ENCODE results near the gene MARF1. TPM values are rescaled to one million over a fixed set of nuclear protein-coding genes. Genes with fewer than 3 reads are reported as not detected.
"Not testable (repeated sequence)": the region's sequence is repeated elsewhere in the genome, so short reads cannot be mapped to it uniquely, and the experiment has no call there.

The MARF1 gene
- total RNA-seq, 1 experiment from 2014 or later = 4.8 TPM

- no peak for DNase-seq (ENCODE audit: low spot score)
Observed at GRCh38 chr16:15631730-15632409, 11.1 kb downstream of the MARF1 start.

DNA sequence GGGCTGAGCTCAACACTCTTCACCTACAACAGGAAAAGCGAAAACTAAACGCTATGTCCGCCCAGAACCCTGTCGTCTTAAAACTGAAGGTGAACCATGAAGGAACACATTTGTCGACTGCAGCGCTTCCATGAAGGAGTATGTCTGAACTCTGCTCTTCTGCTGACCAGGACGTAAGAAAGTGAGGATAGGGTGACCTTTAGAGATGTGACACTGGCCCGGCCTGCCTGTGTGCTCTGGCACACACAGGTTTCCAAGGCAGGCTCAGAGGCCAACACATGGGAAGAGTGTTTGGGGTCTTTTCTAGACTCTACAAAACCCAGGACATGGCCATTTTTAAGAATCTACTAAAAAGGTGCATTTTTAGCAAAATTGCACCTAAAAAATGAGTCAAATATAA is 21.1 kb downstream of the MARF1 start:
- DNase-seq (ENCODE audit: low spot score) = no peak

DNA sequence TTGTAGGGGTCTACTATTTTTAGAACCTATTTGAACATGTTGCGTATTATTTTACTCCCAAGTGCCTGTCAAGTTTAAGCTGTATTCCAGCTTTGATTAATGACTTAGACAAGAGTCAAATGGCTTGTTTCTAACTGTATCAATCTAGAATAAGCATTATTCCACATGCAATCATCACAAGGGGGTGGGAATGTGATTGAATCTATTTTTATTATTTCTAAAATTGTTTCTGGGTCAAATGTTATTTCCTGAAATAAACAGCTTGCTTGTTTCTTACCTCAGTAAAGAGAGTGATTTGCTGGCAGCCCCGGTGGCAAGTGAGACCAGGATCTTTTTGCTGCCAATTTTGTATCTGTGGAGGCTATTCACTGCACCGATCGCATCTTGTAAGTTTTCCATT is 21.5 kb downstream of the MARF1 start:
- DNase-seq (ENCODE audit: low spot score) = no peak

GRCh38 chr16:15620611-15621195 is 22.3 kb downstream of the MARF1 start:
- no peak for DNase-seq (ENCODE audit: low spot score)

DNA sequence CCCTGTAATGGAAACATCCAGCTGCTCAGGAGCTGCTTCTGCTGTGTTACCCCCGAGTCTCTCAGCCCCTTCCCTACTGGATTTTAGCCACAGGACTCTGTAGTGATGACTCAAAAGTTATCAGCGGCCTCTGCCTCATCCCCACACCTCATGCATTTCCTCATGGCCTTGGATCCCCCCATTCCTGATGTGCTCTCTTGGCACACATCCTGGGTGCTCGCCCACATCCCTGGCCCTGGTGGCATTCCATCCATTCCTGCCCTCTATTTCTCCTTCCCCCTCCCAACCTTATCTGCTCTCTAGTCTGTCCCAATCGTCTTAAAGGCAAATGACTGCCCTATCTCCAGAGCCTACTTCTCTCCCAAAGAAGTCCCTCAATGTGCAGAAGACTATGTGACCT is 24.6 kb downstream of the MARF1 start:
- no peak for DNase-seq (ENCODE audit: low spot score)

GRCh38 chr16:15617901-15618300 is 25.1 kb downstream of the MARF1 start:
- DNase-seq (ENCODE audit: low spot score) = no peak

DNA sequence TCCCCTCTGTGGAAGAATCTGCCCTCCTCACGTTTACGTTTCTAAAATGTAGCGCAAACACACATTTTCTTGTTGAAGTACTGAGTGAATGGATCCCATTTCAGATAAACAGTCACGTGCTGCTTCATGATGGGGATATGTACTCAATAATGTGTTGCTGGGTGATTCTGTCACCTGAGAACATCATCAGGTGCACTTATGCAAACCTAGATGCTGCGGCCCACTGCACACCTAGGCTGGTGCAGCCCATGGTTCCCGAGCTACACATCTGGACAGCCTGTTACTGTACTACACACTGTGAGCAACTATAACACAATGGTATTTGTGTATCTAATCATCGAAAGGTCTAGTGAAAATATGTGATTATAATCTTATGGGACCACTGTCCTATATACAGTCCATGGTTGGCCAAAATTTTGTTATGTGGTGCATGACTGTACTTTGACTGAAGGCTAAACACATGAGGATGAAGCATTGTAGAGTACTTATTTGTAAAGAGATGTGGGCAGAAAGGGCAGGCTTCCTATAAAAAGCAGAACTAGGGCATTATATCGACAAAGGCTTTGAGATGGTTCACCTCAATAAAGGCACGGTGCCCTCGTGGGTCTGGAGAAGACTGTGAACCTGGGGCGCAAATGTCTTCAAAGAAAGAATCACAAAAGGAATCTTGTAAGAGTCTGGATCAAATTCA is 26.3 kb downstream of the MARF1 start:
- DNase-seq (ENCODE audit: low spot score) = no peak

DNA sequence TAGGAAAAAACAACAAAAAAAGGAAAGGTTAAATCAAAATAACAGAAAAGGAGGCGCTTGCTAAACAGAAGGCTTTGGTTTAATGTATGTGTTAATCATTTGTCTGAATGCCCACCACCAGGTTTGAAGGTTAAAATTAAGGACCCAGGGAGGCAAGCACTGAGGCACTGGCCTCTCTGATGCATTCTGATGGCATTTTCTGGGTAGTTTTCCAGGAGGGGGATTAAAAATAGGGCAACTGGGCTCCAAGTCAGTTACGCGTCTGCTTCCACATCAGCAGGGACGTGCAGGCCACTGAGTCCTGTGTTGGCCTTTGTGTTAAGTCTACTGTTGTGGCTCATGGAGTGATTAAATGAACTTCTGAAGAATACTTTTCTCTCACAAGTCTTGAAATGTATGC is 26.9 kb downstream of the MARF1 start:
- no peak for DNase-seq (ENCODE audit: low spot score)

DNA sequence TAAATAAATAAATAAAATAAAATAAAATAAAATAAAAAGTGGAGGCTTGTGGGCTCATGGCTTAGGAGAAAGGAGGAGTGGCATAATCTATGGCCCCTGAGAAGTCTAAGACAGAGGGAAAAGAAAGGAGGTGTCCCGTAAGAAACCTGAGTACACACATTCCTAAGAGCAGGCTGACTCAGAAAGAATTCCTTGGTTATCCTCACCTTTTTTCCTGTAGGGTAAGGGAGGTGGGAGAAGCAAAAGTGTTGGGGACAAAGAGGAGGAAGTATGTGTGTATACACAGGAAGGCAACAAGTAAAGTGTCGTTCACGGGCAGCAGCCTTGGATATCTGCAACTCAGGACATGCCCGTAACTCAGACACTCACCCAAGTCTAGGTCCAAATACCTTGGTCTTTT is 29.3 kb downstream of the MARF1 start:
- no peak for DNase-seq (ENCODE audit: low spot score)

DNA sequence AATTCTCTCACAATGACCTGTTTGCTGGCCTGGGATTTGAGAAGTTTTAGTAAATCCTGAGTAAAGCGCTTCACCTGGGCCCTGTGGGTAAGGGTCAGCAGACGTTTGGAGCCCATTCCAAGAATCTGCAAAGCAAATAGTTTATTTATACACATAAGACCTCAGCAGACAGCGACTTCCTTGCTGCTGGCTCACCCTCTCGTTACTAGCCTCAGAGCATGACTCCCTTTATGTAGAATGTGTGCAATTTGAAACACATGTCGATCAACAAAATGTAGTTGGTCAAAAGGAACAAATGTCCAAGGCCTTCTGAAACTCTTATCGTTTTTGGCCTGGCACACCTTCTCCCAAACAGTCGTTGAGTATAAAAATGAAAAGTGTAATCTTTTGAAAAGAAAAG is 31.3 kb downstream of the MARF1 start:
- no peak for DNase-seq (ENCODE audit: low spot score)

DNA sequence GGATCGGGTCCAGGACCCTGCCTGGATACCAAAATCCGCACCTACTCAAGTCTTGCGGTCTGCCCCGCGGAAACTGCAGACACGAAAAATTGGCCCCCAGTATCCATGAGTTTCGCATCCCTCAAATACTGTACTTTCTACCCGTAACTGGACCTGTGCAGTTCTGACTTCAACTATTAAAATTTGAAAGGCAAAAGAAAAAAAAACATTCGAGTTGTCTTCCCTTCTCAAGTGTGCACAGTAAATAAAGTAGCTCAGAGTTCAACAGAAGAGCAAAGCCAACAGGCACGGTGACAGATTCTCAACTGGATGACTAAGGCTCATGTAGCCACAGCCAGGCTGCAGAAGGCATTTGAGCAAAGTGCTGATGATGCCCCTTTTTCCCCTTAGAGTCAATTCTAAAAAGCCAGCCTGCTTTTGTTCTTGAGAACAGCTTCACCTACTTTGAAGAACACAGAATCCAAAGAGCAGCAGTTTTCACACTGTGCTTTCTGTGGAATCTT is 32.5 kb downstream of the MARF1 start:
- DNase-seq (ENCODE audit: low spot score) = no peak

DNA sequence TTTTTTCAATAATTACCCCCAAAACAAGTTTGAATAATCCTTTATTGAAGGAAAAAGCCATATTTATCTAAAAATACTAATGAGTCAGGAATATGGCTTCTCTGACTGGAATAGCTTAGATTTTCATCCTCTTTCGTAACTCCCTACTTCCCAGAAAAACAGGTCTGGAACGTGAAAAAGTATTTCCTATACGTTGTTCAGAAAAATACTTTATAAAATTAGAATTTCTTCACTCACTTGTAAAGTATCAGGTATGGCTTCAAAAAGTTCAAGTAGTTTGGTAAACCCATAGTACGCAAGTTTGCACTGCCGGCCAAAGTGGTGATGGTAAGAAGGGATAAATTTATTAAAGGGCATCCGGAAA is 33.7 kb downstream of the MARF1 start:
- DNase-seq (ENCODE audit: low spot score) = no peak

GRCh38 chr16:15608398-15609285 is 34.3 kb downstream of the MARF1 start:
- DNase-seq (ENCODE audit: low spot score) = peak; percentile 59

DNA sequence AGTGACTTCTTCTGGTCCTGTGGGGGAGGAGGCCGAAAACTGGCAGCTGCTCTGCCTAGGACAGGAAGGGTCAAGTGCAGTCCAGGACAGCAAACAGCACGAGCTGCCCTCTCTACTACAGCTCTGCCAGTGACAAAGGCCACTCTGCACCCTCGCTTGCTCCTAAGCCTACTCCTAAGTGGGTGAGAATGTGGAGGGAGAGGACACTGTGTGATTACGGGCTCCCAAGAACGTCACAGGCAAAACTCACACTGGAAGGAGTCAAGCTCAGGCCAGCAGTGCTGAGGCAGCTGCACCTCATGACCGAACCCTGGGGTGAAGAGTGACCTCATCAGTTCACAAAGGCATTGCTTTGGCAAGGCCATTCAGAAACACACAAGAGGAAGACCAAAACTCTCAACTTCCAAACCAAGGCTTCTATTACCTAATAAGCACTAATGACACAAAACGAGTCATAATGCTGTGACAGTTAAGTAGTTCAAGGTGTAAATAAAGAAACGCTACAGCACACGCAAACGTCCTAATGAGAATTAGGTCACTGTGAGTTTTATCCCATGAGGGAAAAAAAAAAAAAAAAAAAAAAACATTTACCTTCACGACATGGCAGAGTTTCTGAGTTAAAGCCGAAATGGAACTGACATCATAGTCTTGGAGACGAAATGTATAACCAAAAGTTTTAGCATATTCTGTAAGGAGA is 35.1 kb downstream of the MARF1 start:
- DNase-seq (ENCODE audit: low spot score) = peak; percentile 57

- DNase-seq (ENCODE audit: low spot score) = not testable (repeated sequence)
Observed at GRCh38 chr16:15607221-15607699, 35.7 kb downstream of the MARF1 start.

GRCh38 chr16:15606518-15607220 is 36.3 kb downstream of the MARF1 start:
- no peak for DNase-seq (ENCODE audit: low spot score)

DNA sequence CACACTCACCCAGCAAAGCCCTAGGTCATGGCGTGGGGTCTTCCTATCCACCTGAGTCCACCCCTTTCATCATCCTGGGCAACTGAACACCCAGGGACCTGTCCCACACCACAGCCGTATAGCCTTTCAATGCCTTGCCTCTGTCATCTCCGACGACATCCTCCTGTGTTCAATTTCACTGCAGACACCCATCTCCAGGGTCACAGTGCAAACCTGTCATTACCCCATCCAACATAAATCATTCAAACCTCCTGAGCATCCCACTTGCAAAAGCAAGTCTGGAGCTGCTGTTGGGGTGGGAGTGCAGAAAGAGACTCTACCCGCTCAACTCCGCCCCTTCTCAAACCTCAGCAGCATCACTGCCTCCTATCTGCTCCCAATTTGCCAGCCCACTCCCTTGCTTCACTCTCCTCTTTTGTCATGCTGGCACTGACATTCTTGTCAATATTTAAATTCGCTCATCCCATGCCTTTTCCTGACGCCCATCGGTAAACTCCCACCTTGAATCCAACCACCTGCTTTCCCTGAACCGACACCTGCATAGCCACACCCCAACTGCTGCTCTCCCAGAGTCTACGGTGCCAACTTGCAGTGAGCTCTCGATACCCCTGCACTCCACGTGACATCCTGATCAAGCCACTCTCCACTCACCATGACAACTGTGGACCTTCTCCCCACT is 37.0 kb downstream of the MARF1 start:
- DNase-seq (ENCODE audit: low spot score) = no peak

- DNase-seq (ENCODE audit: low spot score) = no peak
Observed at GRCh38 chr16:15604460-15605440, 38.2 kb downstream of the MARF1 start.

All from H4 (cell line).